ENCODE results near the gene IGF1R. TPM values are rescaled to one million over a fixed set of nuclear protein-coding genes. Genes with fewer than 3 reads are reported as not detected.

Gene IGF1R
- polyA plus RNA-seq, 1 experiment = 36.2 TPM

DNA sequence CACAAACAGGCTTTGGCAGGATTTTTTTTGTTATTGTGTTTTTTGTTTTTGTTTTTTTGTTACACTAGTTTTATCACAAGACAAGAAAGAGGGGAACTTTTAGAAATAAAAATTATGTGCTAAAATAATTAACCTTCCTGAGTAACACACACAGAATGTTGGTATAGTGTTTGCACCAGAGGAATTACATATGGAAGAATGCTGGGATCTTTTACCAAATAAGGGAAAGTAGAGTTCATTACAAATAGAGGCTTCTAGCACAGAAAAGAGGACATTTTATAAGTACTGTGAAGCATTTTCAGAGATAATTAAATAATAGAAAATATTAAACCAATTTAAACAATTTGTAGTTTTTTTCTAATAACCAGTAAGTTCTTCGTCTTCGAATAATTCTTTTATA, 116.0 kb downstream of the IGF1R start:
- ChIA-PET CTCF (interaction anchor here (0.7 to 1.2 kb wide), 2 partner anchors 103 to 105 kb away, joined by 3 read pairs; no protein-coding TSS in a partner anchor), POLR2A (no interaction called here)
- Histone ChIP-seq H3K4me3 (ENCODE audit: low read depth, low read length) (no peak overlapping the region), H3K27me3 (ENCODE audit: control insufficient read depth, insufficient read depth, low read length) (no peaks in the 10 kb centered on the region), H3K36me3 (ENCODE audit: control insufficient read depth, insufficient read depth, low read length) (no peaks in the 10 kb centered on the region)
- no peak for TF ChIP-seq CTCF (IDR thresholded peaks at IDR 0.05; ENCODE audit: insufficient read depth, low read depth, low read length)
- DNase-seq (ENCODE audit: low read depth) = no peak

DNA sequence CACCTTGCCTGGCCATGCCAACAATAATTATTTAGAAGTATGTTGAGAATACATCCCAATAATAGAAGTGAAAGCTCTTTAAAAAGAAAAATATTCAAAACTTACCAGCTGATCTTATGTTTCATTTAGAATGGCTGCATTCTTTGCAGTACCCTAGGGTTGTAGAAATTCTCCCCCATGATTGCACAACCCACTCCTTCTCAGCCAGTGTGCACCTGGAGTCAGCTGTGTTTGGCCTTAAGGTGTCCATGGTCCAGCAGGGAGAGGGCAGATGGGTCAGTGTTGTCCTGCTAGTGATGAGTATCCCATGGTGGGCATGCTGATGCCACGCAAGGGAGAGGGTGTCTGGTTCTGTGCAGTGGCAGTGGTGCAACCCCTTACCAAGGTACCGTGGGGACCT, 117.3 kb downstream of the IGF1R start:
- no peak overlapping the region for H3K4me3 ChIP-seq (ENCODE audit: low read depth, low read length)
- TF ChIP-seq CTCF (IDR thresholded peaks at IDR 0.05; ENCODE audit: insufficient read depth, low read depth, low read length) = no peak
- no peaks in the 10 kb centered on the region for H3K27me3 ChIP-seq (ENCODE audit: control insufficient read depth, insufficient read depth, low read length)
- no peaks in the 10 kb centered on the region for H3K36me3 ChIP-seq (ENCODE audit: control insufficient read depth, insufficient read depth, low read length)
- ChIA-PET POLR2A (no interaction called here), CTCF (no interaction called here)
- no peak for DNase-seq (ENCODE audit: low read depth)

- DNase-seq (ENCODE audit: low read depth) = no peak
- ChIA-PET POLR2A (interaction anchor here (0.6 kb wide), 1 partner anchor 114 kb away, joined by 4 read pairs; no protein-coding TSS in a partner anchor), CTCF (interaction anchor here (0.5 to 0.9 kb wide), 3 partner anchors 10 to 89 kb away, joined by 3 to 4 read pairs (median 3); no protein-coding TSS in a partner anchor)
- Histone ChIP-seq H3K4me3 (ENCODE audit: low read depth, low read length) (no peak overlapping the region), H3K36me3 (ENCODE audit: control insufficient read depth, insufficient read depth, low read length) (no peaks in the 10 kb centered on the region), H3K27me3 (ENCODE audit: control insufficient read depth, insufficient read depth, low read length) (no peaks in the 10 kb centered on the region)
- TF ChIP-seq CTCF (IDR thresholded peaks at IDR 0.05; ENCODE audit: insufficient read depth, low read depth, low read length) = no peak
Measured at GRCh38 chr15:98767692-98768091, 119.4 kb downstream of the IGF1R start.

DNA sequence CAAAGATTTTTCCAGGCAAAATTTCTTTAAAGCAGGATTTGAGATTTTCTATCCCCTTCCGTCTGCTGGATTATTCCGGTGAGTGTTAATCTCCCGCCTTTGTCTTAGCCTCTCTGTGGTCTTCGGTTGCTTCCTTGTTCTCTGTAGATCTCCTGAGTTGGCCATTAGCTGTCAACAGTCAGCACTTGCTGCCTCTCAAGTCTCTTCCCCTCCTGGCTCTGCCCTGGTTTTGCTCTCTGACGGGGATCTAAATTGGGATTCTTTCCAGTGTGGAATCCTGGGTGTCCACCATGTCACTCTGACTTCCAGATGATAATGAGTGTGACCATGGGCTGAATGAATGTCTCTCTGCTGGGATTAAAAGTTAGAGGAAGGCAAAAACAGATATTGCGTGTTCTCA, 121.5 kb downstream of the IGF1R start:
- CTCF ChIA-PET = interaction anchor here (1.0 to 1.9 kb wide), 3 partner anchors 9 to 113 kb away, joined by 3 to 10 read pairs (median 4); no protein-coding TSS in a partner anchor
- Histone ChIP-seq H3K36me3 (ENCODE audit: control insufficient read depth, insufficient read depth, low read length) (no peaks in the 10 kb centered on the region), H3K27me3 (ENCODE audit: control insufficient read depth, insufficient read depth, low read length) (no peaks in the 10 kb centered on the region), H3K4me3 (ENCODE audit: low read depth, low read length) (no peak overlapping the region)
- no peak for TF ChIP-seq CTCF (IDR thresholded peaks at IDR 0.05; ENCODE audit: insufficient read depth, low read depth, low read length)
- POLR2A ChIA-PET = no interaction called here
- no peak for DNase-seq (ENCODE audit: low read depth)

DNA sequence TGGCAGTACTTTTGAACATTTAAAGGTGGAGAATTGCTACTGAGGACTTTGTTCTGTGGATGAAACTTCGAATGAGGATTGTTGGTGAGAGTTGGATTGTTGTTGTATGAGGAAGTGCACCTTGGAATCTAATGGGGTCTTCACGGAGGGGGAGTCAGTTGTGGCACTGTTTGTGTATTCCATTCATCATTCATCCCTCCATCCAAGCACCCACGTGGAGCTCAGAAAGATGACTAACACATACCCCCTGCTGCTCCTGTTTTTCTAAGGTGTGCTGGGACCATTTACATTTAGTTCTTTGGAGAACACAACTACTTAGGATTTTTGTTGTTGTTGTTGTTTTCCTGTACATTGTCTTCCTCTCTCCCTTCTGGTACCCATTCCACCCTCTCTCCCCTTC, 122.6 kb downstream of the IGF1R start:
- POLR2A ChIA-PET = no interaction called here
- no peaks in the 10 kb centered on the region for H3K36me3 ChIP-seq (ENCODE audit: control insufficient read depth, insufficient read depth, low read length)
- no peak overlapping the region for H3K4me3 ChIP-seq (ENCODE audit: low read depth, low read length)
- H3K27me3 ChIP-seq (ENCODE audit: control insufficient read depth, insufficient read depth, low read length) = no peaks in the 10 kb centered on the region
- CTCF ChIA-PET = interaction anchor here (1.1 to 1.9 kb wide), 3 partner anchors 8 to 305 kb away, joined by 3 to 10 read pairs (median 4); no protein-coding TSS in a partner anchor
- no peak for TF ChIP-seq CTCF (IDR thresholded peaks at IDR 0.05; ENCODE audit: insufficient read depth, low read depth, low read length)
- no peak for DNase-seq (ENCODE audit: low read depth)
